ENCODE measurements around the gene CAMTA1.

DNA sequence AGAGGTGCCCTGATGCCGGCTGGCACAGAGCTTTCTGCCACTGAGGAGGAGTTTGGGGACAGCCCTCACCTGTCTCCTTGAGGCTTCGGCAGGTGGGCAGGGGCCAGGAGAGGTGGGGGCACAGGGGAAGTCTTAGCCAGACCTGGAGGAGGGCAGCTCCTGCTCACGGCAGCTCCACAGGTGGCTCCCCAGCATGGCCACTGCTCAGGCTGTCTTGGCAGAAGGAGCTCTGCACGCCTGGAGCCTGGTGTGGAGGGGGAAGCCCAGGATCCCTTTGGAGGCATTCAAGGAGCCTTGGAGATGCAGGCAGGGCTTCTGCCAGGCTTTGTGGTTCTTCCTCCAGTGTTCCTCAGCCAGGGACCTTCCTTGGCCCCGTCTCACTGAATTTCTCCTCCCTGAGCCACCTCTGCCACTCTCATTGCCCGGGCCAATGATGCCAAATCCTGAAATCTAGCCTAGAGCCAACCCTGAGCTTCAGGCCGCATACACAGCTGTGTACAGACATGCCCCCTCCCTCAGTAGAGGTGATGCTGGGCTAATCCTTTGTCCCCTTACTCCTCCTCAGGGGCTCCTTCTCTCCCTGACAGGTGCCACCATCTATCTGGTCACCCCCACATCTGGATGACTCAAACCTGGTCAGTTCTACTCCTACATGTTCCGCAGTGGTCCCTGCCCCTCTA lies 734.1 kb downstream of the CAMTA1 start:
- TF ChIP-seq, protein P1, sequence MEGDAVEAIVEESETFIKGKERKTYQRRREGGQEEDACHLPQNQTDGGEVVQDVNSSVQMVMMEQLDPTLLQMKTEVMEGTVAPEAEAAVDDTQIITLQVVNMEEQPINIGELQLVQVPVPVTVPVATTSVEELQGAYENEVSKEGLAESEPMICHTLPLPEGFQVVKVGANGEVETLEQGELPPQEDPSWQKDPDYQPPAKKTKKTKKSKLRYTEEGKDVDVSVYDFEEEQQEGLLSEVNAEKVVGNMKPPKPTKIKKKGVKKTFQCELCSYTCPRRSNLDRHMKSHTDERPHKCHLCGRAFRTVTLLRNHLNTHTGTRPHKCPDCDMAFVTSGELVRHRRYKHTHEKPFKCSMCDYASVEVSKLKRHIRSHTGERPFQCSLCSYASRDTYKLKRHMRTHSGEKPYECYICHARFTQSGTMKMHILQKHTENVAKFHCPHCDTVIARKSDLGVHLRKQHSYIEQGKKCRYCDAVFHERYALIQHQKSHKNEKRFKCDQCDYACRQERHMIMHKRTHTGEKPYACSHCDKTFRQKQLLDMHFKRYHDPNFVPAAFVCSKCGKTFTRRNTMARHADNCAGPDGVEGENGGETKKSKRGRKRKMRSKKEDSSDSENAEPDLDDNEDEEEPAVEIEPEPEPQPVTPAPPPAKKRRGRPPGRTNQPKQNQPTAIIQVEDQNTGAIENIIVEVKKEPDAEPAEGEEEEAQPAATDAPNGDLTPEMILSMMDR (IDR thresholded peaks at IDR 0.05; ENCODE audit: borderline replicate concordance, extremely low read depth, low read length, poor library complexity, severe bottlenecking): no peak
- TF ChIP-seq EZH2 (IDR thresholded peaks at IDR 0.05; ENCODE audit: borderline replicate concordance, low read depth, low read length, severe bottlenecking): no peak

Measured in DND-41 (cell line).